Endothelial cell of umbilical vein (primary cell): ENCODE data around the gene COL20A1. TPM values are rescaled to one million over a fixed set of nuclear protein-coding genes. Genes with fewer than 3 reads are reported as not detected.

Source experiments
- BruUV-seq: library from RNA; stranded (reverse); fragments of 400-500 nt; replicated peaks from 2 replicates; lab custom pipeline; 2021; lab: Mats Ljungman, UMichigan
- CTCF ChIA-PET: fragments of 300-600, 350-600 bp; sonication (Branson Sonifier 250); formaldehyde crosslinking; loops from one replicate; lab custom pipeline; 2021; ENCODE audit warnings: antibody characterized with exemption, inconsistent platforms; lab: Charles Lee
- POLR2A ChIA-PET: fragments of 300-600, 350-600 bp; sonication (Branson Sonifier 250); formaldehyde crosslinking; loops from one replicate; lab custom pipeline; 2021; ENCODE audit warnings: antibody characterized with exemption, inconsistent platforms; lab: Charles Lee
- DNase-seq: peaks from one replicate; pipeline ENCODE4 v3.0.0-alpha.2; 2011; ENCODE audit warnings: low read depth, low spot score
- FAIRE-seq: peaks from 2 replicates; lab custom pipeline; 2011; peaks lifted over from hg19 to GRCh38; lab: Jason Lieb, UNC
- H2AFZ ChIP-seq: 2 replicates; pipeline ENCODE4 v1.6.0; 2012; ENCODE audit warnings: low read depth, low read length, control low read depth, inconsistent platforms
- H3K27ac ChIP-seq: 2 replicates; pipeline ENCODE4 v1.5.1; 2011; ENCODE audit warnings: low read depth, mild to moderate bottlenecking, control low read depth, low read length, moderate library complexity; ENCODE audit not compliant: insufficient read depth
- H3K27me3 ChIP-seq, 2 experiments: 2 replicates each; pipeline versions ENCODE4 v1.6.0 to v1.6.1; 2011; ENCODE audit warnings: low read length in 2 of 2, mixed read lengths in 1 of 2; ENCODE audit not compliant: control insufficient read depth in 2 of 2, insufficient read depth in 2 of 2
- H3K36me3 ChIP-seq, 2 experiments: 2 replicates in 1 of 2; 3 replicates in 1 of 2; pipeline ENCODE4 v1.5.1; 2011; ENCODE audit warnings: low read length in 2 of 2, mild to moderate bottlenecking in 1 of 2, moderate library complexity in 1 of 2; ENCODE audit not compliant: control insufficient read depth in 2 of 2, insufficient read depth in 2 of 2; ENCODE audit errors: extremely low read depth in 1 of 2
- H3K4me1 ChIP-seq: 3 replicates; pipeline ENCODE4 v1.5.1; 2011; ENCODE audit warnings: mild to moderate bottlenecking, low read length; ENCODE audit not compliant: control insufficient read depth, insufficient read depth; ENCODE audit errors: extremely low read depth
- H3K4me2 ChIP-seq: 2 replicates; pipeline ENCODE4 v1.6.1; 2011; ENCODE audit warnings: low read length, control low read depth, mixed read lengths; ENCODE audit not compliant: insufficient read depth
- H3K4me3 ChIP-seq, 3 experiments: fragments of 200-600 bp in 1 of 3; sonication (generic), shearing (Covaris generic) in 1 of 3; replicated peaks in 1 of 3; 2 replicates each; pipeline ENCODE4 v1.5.1; 2011 to 2016; ENCODE audit warnings: control low read depth in 3 of 3, low read length in 3 of 3, mild to moderate bottlenecking in 2 of 3, inconsistent platforms in 1 of 3, low read depth in 1 of 3, moderate library complexity in 1 of 3; ENCODE audit not compliant: insufficient read depth in 1 of 3
- H3K79me2 ChIP-seq: 2 replicates; pipeline ENCODE4 v1.6.0; 2012; ENCODE audit warnings: low read length, inconsistent platforms; ENCODE audit not compliant: control insufficient read depth, insufficient read depth
- H3K9ac ChIP-seq: replicated peaks from 2 replicates; pipeline ENCODE3; 2011; ENCODE audit warnings: low read length, control low read depth; ENCODE audit not compliant: insufficient read depth; ENCODE audit errors: extremely low read depth
- H3K9me1 ChIP-seq: replicated peaks from 3 replicates; pipeline ENCODE4 v1.6.0; 2011; ENCODE audit warnings: mild to moderate bottlenecking, low read length; ENCODE audit not compliant: control insufficient read depth, insufficient read depth; ENCODE audit errors: extremely low read depth
- H3K9me3 ChIP-seq: replicated peaks from 2 replicates; pipeline ENCODE4 v1.5.1; 2012; ENCODE audit warnings: low read length, inconsistent platforms; ENCODE audit not compliant: control insufficient read depth, insufficient read depth
- H4K20me1 ChIP-seq: replicated peaks from 2 replicates; pipeline ENCODE3; 2011; ENCODE audit warnings: mild to moderate bottlenecking, low read length; ENCODE audit not compliant: control insufficient read depth, insufficient read depth; ENCODE audit errors: extremely low read depth
- CTCF ChIP-seq, 2 donors: IDR thresholded peaks; 1 replicate in 1 of 2; 2 replicates in 1 of 2; pipeline ENCODE4 v1.5.1; 2011; ENCODE audit warnings: low read length in 2 of 2, mild to moderate bottlenecking in 2 of 2, moderate library complexity in 2 of 2, control low read depth in 1 of 2, inconsistent platforms in 1 of 2, low read depth in 1 of 2; ENCODE audit not compliant: insufficient read depth in 1 of 2; ENCODE audit errors: extremely low read depth in 1 of 2
- EZH2 ChIP-seq: IDR thresholded peaks from 2 replicates; pipeline ENCODE4 v1.6.1; 2012; ENCODE audit warnings: borderline replicate concordance, low read depth, mild to moderate bottlenecking, moderate library complexity, low read length, inconsistent platforms; ENCODE audit not compliant: severe bottlenecking
- FOS ChIP-seq: IDR thresholded peaks from 2 replicates; pipeline ENCODE4 v1.6.1; 2011; ENCODE audit warnings: mild to moderate bottlenecking, low read length, moderate library complexity, borderline replicate concordance; ENCODE audit not compliant: insufficient read depth
- GATA2 ChIP-seq: IDR thresholded peaks from 2 replicates; pipeline ENCODE4 v1.7.0; 2011; ENCODE audit warnings: low read depth, mild to moderate bottlenecking, moderate library complexity, mixed read lengths, low read length; ENCODE audit not compliant: insufficient read length, insufficient read depth
- JUN ChIP-seq: IDR thresholded peaks from 2 replicates; pipeline ENCODE4 v1.6.1; 2011; ENCODE audit warnings: borderline replicate concordance, low read depth; ENCODE audit not compliant: insufficient read length, insufficient read depth
- MAX ChIP-seq: IDR thresholded peaks from 2 replicates; pipeline ENCODE4 v1.6.1; 2011; ENCODE audit not compliant: insufficient read depth, insufficient read length
- MYC ChIP-seq: IDR thresholded peaks from one replicate; pipeline ENCODE4 v1.6.1; 2011; ENCODE audit warnings: mild to moderate bottlenecking, low read depth, low read length
- POLR2A ChIP-seq: IDR thresholded peaks from 2 replicates; pipeline ENCODE4 v1.6.1; 2012; ENCODE audit warnings: low read depth, mild to moderate bottlenecking, control low read depth, low read length
- POLR2AphosphoS5 ChIP-seq: IDR thresholded peaks from 2 replicates; pipeline ENCODE4 v1.6.1; 2012; ENCODE audit warnings: low read depth, mild to moderate bottlenecking, control low read depth, low read length, moderate library complexity; ENCODE audit not compliant: insufficient read depth
- dilution Hi-C: fragments of 300-500 bp; cut with MboI; formaldehyde crosslinking; loops from one replicate; pipeline ENCODE4 v1.15.0; 2019; ENCODE audit warnings: low sequenced_read_pairs; ENCODE audit not compliant: extremely low pct_ligation_motif_present
- intact Hi-C: fragments of 100-400 bp; cut with micrococcal nuclease; formaldehyde crosslinking; loops from one replicate; pipeline ENCODE4 v1.10.0; 2022
- polyA plus RNA-seq, 4 experiments: library from polyadenylated mRNA; depleted of rRNA in 3 of 4; stranded (reverse) in 3 of 4; unstranded in 1 of 4; fragments of >200 nt; gene quantifications; 2 replicates each; pipeline versions ENCODE4 v1.2.1 to v1.2.3, GENCODE V29; 2011 to 2012; ENCODE audit warnings: missing spikeins in 1 of 4
- total RNA-seq: library from RNA; stranded (reverse); gene quantifications from 2 replicates; pipeline ENCODE4 v1.2.3, GENCODE V29; 2021

The COL20A1 gene
- total and polyA plus RNA-seq, 2 donors (not counting 3 experiments of a cell fraction or from before 2014, with no cell fraction given), result not detected

GRCh38 chr20:63361519-63362435 is 68.8 kb downstream of the COL20A1 start:
- no peak overlapping the region for H2AFZ ChIP-seq
- no peak for TF ChIP-seq EZH2
- no peak for TF ChIP-seq MYC
- TF ChIP-seq POLR2A, result no peak
- no peak for TF ChIP-seq CTCF (IDR thresholded peaks at IDR 0.05; ENCODE audit: extremely low read depth in 1 of 2, insufficient read depth in 1 of 2, low read depth in 1 of 2, low read length in 2 of 2)
- TF ChIP-seq POLR2AphosphoS5, result no peak
- no peak for TF ChIP-seq GATA2
- TF ChIP-seq MAX, result no peak
- TF ChIP-seq FOS, result no peak
- no peak for TF ChIP-seq JUN
- no TSS peak for BruUV-seq
- no peaks in the 10 kb centered on the region for H3K36me3 ChIP-seq
- H3K4me2 ChIP-seq, result no peak overlapping the region
- no peaks in the 10 kb centered on the region for H3K9me1 ChIP-seq
- H4K20me1 ChIP-seq, result no peaks in the 10 kb centered on the region
- H3K4me3 ChIP-seq, result no peak overlapping the region
- H3K79me2 ChIP-seq, result no peaks in the 10 kb centered on the region
- peaks cover 9 to 15% of the 10 kb centered on the region in 2 experiments for H3K27me3 ChIP-seq
- no peak overlapping the region for H3K9ac ChIP-seq
- intact Hi-C loops, result no loop called here
- H3K27ac ChIP-seq, result no peak overlapping the region
- H3K4me1 ChIP-seq, result no peaks in the 10 kb centered on the region
- POLR2A ChIA-PET, result interaction anchor here (0.7 kb wide), 1 partner anchor 619 kb away, joined by 3 read pairs; the partner anchor contains the start of gene PRPF6
- dilution Hi-C loops, result no loop called here
- DNase-seq (no peak), FAIRE-seq (no peak)
- H3K9me3 ChIP-seq, result no peaks in the 10 kb centered on the region
- CTCF ChIA-PET, result interaction anchor here (0.7 to 2.6 kb wide), 3 partner anchors 9 to 52 kb away, joined by 4 to 8 read pairs (median 6); no protein-coding TSS in a partner anchor
